Posterior vena cava (tissue), 2 donors: ENCODE data around the gene UBL7. TPM values are rescaled to one million over a fixed set of nuclear protein-coding genes. Genes with fewer than 3 reads are reported as not detected.
"Not testable (repeated sequence)": the region's sequence is repeated elsewhere in the genome, so short reads cannot be mapped to it uniquely, and the experiment has no call there.

Experiments used
- DNase-seq: peaks from one replicate; pipeline ENCODE4 v3.0.0-alpha.2; 2020; ENCODE audit warnings: low spot score
- intact Hi-C, 2 donors: fragments of 100-400 bp; cut with DNase I; formaldehyde crosslinking; loops; one replicate each; pipeline versions ENCODE4 v1.14.1 to v1.14.2; 2022 to 2023
- long read RNA-seq, 2 donors: library from polyadenylated mRNA; unstranded; transcript quantifications; one replicate each; pipeline ENCODE4 v2.0.0, GENCODE V29; 2020 to 2021
- total RNA-seq, 2 donors: library from RNA; stranded (reverse); fragmentation: NEBNext Ultra II Directional; extraction: Animal tissue kit (Norgen Biotek cat#: 25700); gene quantifications; one replicate each; pipeline ENCODE4 v1.2.1, GENCODE V29; 2021
- donor health status: DM: yes; HTN: yes; CAD: no.
- donor health status: DM: yes; HTN: yes; CAD: no.

UBL7 gene, protein sequence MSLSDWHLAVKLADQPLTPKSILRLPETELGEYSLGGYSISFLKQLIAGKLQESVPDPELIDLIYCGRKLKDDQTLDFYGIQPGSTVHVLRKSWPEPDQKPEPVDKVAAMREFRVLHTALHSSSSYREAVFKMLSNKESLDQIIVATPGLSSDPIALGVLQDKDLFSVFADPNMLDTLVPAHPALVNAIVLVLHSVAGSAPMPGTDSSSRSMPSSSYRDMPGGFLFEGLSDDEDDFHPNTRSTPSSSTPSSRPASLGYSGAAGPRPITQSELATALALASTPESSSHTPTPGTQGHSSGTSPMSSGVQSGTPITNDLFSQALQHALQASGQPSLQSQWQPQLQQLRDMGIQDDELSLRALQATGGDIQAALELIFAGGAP
- 10 to 100 TPM; 24.8 to 25.9 TPM for total RNA-seq
- long read RNA-seq, donor 1, transcript UBL7-201 (11 exons, 1,360 nt) = major isoform, 8 of 16 reads
- long read RNA-seq, donor 1, transcript UBL7-202 (11 exons, 1,427 nt) = minor isoform, 5 of 16 reads
- long read RNA-seq, donor 1, partial matches to known transcripts = 2 of 16 reads
- long read RNA-seq, donor 1, other reads (novel, unspliced or antisense) = 1 of 16 reads
- long read RNA-seq, donor 2, transcript UBL7-201 (11 exons, 1,360 nt) = major isoform, 72 of 169 reads
- long read RNA-seq, donor 2, transcript UBL7-202 (11 exons, 1,427 nt) = minor isoform, 45 of 169 reads
- long read RNA-seq, donor 2, partial matches to known transcripts = 17 of 169 reads
- long read RNA-seq, donor 2, other reads (novel, unspliced or antisense) = 33 of 169 reads

DNA sequence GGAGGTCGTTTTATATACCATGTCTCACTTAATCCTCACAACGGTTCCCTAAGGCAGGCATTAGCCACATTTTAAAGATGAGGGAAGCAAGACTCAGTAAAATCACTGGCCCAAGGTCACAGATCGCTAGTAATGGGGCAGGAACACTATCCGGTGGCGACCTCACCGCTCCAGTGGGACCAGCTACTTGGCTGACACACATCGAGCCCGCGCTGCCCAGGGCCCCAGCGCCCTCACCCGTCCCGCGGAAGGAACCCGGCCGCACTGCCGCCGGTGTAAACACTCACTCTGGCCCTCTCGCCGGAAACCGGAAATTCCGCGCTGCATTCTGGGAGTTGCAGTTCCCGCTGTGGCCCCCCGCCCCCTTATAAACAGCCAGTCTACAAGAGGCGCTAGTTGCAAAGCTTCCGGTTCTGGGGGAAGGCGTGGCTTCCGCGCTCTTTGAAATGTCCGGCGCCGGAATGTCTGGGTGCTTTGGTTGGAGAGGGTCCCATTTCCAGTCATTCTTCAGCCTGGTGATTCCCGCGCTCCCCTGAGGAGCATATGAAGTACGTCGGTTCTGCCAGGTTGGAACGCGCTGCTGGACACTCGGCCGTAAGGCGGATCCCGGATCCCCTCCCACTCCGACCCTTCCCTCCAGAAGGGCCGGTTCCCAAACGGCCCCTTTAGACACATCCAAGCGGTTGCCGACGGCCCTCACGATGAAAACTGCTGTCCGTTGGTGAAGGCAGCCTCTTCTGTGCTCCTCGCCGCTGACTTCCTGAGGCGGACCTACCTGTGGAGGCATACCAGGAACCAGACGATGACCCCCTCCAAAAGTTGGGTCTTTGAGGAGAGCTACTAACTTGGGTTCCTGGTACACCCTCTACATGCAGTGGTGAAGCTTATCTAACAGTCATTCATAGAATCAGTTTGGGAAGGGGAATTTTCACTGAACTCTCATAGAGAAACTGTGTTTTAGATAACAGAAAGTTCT is at the start of gene UBL7:
Gene UBL7, minus strand, starts transcription at position 290 of the 976 bp plus-strand sequence. CDS start 2,293 bp downstream, outside the sequence.
- intact Hi-C loops = no loop called here
- peak; percentile 99 for DNase-seq

DNA sequence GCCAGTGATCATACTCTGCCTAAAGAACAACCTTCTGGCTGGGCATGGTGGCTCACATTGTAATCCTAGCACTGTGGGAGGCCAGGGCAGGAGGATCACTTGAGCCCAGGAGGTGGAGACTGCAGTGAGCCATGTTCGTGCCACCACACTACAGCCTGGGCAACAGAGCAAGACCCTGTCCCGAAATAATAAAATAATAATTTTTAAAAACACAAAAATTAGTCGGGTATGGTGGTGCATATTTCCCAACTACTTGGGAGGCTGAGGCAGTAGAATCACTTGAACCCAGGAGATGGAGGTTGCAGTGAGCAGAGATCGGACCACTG is 45.5 kb upstream of the UBL7 start:
- intact Hi-C loops = no loop called here

GRCh38 chr15:74505837-74506514 is 45.0 kb upstream of the UBL7 start:
- intact Hi-C loops = no loop called here

More for the DNA sequence above, 45.5 kb upstream of the UBL7 start:
- no peak for DNase-seq

GRCh38 chr15:74504836-74505235 is 43.9 kb upstream of the UBL7 start:
- intact Hi-C loops = no loop called here
- no peak for DNase-seq

More at GRCh38 chr15:74505837-74506514, 45.0 kb upstream of the UBL7 start:
- no peak for DNase-seq

DNA sequence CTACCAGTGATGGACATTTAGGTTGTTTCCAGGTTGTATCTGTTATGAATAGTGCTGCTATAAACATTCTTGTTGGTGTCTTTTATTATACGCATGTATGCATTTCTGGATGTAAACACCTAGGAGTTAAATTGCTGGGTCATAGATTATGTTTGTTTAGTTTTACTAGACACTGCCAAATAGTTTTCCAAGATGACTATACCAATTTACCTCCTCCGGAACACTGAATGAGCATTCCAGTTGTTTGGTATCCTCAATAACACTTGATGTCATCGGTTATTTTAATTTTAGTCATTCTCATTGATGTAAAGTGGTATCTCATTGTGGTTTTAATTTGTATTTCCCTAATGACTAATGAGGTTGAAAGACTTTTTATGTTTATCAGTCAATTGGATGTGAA is 43.5 kb upstream of the UBL7 start:
- intact Hi-C loops = no loop called here

GRCh38 chr15:74502301-74502700 is 41.3 kb upstream of the UBL7 start:
- intact Hi-C loops = no loop called here
- no peak for DNase-seq

More for the DNA sequence above, 43.5 kb upstream of the UBL7 start:
- DNase-seq = no peak

GRCh38 chr15:74500401-74500800 is 39.4 kb upstream of the UBL7 start:
- intact Hi-C loops = loop anchor here in 1 of 2 donors (1.0 kb wide), 1 partner anchor 41 kb away; the partner anchor contains the start of gene ARID3B
- no peak for DNase-seq

DNA sequence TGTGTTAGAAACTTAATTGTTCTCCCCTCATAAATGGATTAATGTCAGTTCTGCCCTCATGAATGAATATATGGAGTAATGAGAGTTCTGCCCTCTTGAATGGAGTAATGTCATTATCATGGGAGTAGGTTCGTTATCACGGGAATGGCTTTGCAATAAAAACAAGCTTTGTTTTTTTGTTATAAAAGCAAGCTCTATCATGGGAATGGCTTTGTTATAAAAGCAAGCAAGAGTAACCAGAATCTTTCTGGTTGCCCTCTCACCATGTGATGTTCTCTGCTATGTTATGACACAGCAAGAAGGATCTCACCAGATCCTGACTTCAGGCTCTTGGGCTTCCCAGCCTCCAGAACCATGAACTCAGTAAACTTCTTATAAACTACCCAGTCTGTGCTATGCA is 38.4 kb upstream of the UBL7 start:
- intact Hi-C loops = no loop called here
- DNase-seq = no peak

- intact Hi-C loops = no loop called here
- no peak for DNase-seq
Measured at GRCh38 chr15:74497584-74497983, 36.6 kb upstream of the UBL7 start.

- DNase-seq = no peak
- intact Hi-C loops = no loop called here
Measured at GRCh38 chr15:74496648-74497047, 35.7 kb upstream of the UBL7 start.

- no peak for DNase-seq
- intact Hi-C loops = no loop called here
Measured at GRCh38 chr15:74490339-74490689, 29.4 kb upstream of the UBL7 start.

DNA sequence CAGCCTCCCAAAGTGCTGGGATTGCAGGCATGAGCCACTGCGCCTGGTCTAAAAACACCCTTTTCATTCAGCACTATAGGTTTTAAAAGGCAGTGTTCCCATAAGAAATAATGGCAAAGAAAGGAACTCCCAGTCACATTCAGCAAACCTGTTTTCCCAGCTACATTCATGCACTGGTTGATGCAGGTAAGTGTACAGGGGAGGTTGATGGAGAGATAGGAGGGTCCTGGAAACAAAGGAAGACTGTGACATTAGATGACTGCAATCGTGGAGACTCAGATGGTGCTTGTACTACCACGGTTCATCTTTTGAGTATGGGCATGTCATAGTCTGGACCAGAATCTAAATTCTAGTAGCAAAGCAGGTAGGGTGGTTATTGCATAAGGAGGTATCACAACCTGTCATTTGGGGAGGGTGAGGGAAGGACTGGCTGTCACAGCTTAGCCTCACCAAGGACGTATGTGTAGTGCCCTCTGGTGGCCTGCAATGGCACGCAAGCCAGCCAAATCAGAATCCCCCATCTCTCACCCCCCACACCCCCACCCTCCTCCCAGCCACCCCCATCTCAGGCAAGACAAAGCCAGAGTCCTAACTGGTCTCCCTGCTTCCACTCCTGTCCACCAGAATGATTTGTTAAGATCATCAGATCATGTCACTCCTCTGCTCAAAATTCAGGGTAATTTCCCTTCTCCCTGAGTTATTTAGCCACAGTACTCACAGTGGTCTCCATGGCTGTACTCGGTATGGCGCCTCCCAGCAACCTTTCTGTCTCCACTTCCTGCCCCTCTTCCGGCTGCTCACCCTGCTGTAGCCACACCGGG is 28.8 kb upstream of the UBL7 start:
- intact Hi-C loops = no loop called here
- no peak for DNase-seq

DNA sequence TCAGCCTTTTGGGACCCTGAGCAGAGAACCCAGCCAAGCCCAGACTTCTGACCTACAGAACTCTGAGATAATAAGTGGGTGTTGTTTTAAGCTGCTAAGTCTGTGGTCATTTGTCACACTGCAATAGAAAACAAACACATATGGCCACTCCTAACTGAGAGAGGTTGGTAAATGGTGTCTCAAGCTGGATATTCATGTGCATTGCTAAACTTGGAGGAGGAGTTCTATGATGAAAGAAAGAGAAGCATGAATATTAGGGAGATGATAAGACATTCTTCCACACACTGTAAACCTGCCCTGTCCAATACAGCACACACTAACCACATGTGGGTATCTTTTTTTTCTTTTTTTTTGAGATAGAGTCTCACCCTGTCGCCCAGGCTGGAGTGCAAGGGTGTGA is 27.8 kb upstream of the UBL7 start:
- no peak for DNase-seq
- intact Hi-C loops = no loop called here

GRCh38 chr15:74482661-74483060 is 21.7 kb upstream of the UBL7 start:
- DNase-seq = no peak
- intact Hi-C loops = no loop called here

- intact Hi-C loops, DNase-seq: not testable (repeated sequence)
Measured at GRCh38 chr15:74480364-74480763, 19.4 kb upstream of the UBL7 start.

DNA sequence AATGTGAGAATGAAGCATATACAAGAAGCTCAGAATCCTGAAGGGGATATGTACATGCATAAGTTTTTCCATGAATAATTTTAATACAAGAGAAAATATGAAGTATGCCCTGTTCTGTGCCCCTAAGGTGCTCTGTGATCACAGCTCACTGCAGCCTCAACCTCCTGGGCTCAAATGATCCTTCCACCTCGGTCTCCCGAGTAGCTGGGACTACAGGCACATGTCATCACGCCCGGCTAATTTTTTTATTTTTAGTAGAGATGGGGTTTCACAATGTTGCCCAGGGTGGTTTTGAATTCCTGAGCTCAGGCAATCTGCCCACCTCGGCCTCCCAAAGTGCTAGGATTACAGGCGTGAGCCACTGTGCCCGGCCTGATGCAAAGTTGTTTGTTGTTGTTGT is 10.7 kb upstream of the UBL7 start:
- DNase-seq, intact Hi-C loops: not testable (repeated sequence)

DNA sequence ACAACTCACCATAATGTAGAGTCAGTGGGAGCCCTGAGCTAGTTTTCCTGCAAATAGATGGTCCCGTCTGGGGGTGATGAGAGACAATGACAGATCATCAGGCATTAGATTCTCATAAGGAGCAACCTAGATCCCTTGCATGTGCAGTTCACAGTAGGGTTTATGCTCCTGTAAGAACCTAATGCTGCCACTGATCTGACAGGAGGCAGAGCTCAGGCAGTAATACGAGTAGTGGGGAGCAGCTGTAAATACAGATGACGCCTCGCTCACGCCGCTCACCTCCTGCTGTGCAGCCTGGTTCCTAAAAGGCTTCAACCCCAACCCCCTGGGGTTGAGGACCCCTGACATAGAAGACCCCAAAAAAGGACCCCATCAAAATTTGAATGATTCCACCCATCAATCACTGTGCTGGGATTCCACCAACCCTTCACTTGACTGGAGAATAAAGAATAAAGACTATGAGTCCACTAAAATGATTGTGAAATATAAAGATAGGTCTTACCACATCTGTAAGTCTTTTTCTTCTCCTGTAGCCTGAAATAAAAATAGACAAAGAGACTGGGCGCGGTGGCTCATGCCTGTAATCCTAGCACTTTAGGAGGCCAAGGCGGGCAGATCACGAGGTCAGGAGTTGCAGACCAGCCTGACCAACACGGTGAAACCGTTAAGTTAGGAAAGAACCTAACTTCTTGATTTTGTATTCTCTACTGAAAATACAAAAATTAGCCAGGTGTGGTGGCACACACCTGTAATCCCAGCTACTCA is 9.9 kb upstream of the UBL7 start:
- intact Hi-C loops = no loop called here
- no peak for DNase-seq
